OCI-LY1 (cell line): ENCODE data around the gene TBX20.
"Not testable (repeated sequence)": the region's sequence is repeated elsewhere in the genome, so short reads cannot be mapped to it uniquely, and the experiment has no call there.

ENCODE experiments used
- EZH2 ChIP-seq: fragments of 200-600 bp; sonication (generic), shearing (Covaris generic); IDR thresholded peaks from 2 replicates; pipeline ENCODE4 v1.8.0; 2017; ENCODE audit warnings: borderline replicate concordance, mixed run types, mild to moderate bottlenecking, antibody characterized with exemption, low read length, moderate library complexity, mixed read lengths
- TF ChIP-seq, protein P1 (sequence below): fragments of 200-600 bp; sonication (generic), shearing (Covaris generic); IDR thresholded peaks from 2 replicates; pipeline ENCODE4 v1.5.1; 2017; ENCODE audit warnings: mild to moderate bottlenecking, antibody characterized with exemption, low read length, moderate library complexity, mixed read lengths

- TF ChIP-seq, protein P1, sequence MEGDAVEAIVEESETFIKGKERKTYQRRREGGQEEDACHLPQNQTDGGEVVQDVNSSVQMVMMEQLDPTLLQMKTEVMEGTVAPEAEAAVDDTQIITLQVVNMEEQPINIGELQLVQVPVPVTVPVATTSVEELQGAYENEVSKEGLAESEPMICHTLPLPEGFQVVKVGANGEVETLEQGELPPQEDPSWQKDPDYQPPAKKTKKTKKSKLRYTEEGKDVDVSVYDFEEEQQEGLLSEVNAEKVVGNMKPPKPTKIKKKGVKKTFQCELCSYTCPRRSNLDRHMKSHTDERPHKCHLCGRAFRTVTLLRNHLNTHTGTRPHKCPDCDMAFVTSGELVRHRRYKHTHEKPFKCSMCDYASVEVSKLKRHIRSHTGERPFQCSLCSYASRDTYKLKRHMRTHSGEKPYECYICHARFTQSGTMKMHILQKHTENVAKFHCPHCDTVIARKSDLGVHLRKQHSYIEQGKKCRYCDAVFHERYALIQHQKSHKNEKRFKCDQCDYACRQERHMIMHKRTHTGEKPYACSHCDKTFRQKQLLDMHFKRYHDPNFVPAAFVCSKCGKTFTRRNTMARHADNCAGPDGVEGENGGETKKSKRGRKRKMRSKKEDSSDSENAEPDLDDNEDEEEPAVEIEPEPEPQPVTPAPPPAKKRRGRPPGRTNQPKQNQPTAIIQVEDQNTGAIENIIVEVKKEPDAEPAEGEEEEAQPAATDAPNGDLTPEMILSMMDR = not testable (repeated sequence)
- not testable (repeated sequence) for TF ChIP-seq EZH2
Measured at GRCh38 chr7:35198370-35199140, 55.3 kb downstream of the TBX20 start.
